Measurements from ENCODE around the gene AP1S3. TPM values are rescaled to one million over a fixed set of nuclear protein-coding genes. Genes with fewer than 3 reads are reported as not detected.
"Not testable (repeated sequence)": the region's sequence is repeated elsewhere in the genome, so short reads cannot be mapped to it uniquely, and the experiment has no call there.

The AP1S3 gene
- total and polyA plus RNA-seq, 5 donors from 2014 or later: 0.88 to 3.7 (median 2.1) TPM

DNA sequence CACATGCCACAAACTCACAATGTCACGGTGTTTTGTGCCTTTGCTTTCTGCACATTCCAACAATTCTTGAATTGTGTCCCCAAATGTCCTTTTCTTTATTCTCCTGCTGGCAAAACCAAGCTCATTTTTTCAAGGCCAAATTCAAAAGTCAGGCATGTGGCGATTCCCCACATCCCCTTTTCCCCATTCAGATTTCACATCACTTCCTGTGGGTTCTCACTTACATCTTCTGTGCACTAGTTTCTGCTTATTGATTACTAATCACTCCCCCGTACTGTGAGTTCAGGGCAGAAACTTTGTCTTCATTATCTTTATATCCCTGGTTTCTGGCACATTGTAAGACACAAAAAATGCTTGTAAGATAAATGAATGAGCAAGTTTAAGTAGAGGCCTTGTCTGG lies 69.2 kb downstream of the AP1S3 start:
- Histone ChIP-seq H3K4me3 (ENCODE audit: low read depth, low read length) (no peak overlapping the region), H3K4me1 (ENCODE audit: control insufficient read depth, insufficient read depth, low read length, poor library complexity, severe bottlenecking) (no peaks in the 10 kb centered on the region), H3K27ac (ENCODE audit: insufficient read depth, low read length, poor library complexity, severe bottlenecking) (no peak overlapping the region), H3K36me3 (ENCODE audit: control insufficient read depth, insufficient read depth, low read length) (no peaks in the 10 kb centered on the region), H3K9me3 (ENCODE audit: control insufficient read depth in 2 of 2, low read length in 2 of 2) (no peaks in the 10 kb centered on the region), H3K27me3 (ENCODE audit: control insufficient read depth, insufficient read depth, low read length) (no peaks in the 10 kb centered on the region)
- no peak for ATAC-seq (ENCODE audit: low read depth in 2 of 2)
- Mint-ChIP-seq H3K36me3 (peaks cover 9% of the 10 kb centered on the region), H3K27me3 (no peaks in the 10 kb centered on the region), H3K27ac (no peak overlapping the region), H3K9me3 (peaks cover 0 to 4% (median 0%) of the 10 kb centered on the region in 7 donors), H3K4me3 (no peak overlapping the region), H3K4me1 (peaks cover 0 to 3% (median 0%) of the 10 kb centered on the region in 4 donors)
- DNase-seq: no peak

DNA sequence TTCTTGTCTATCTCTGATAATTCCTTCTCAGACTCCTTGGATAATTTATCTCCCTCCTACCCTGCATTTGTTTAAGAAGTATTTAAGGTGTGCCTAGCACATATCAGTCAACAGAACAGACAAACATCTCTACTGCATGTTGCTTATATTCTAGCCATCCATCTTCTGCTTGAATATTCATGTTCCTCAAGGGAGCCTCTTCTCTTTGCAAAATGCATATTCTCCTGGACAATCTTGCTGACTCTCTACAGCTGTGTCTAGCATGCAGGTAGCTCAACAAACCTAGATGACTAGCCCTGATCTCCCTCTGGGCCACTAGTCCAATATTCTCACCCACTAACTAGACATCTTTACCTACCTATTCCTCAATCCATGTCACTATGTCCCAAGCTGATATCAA lies 70.0 kb downstream of the AP1S3 start:
- no peak overlapping the region for H3K4me3 ChIP-seq (ENCODE audit: low read depth, low read length)
- Mint-ChIP-seq H3K4me1 (peaks cover 0 to 3% (median 0%) of the 10 kb centered on the region in 4 donors), H3K9me3 (peaks cover 0 to 4% (median 0%) of the 10 kb centered on the region in 7 donors), H3K4me3 (no peak overlapping the region), H3K36me3 (peaks cover 9% of the 10 kb centered on the region), H3K27ac (no peak overlapping the region), H3K27me3 (no peaks in the 10 kb centered on the region)
- no peak for DNase-seq
- H3K27ac ChIP-seq (ENCODE audit: insufficient read depth, low read length, poor library complexity, severe bottlenecking): no peak overlapping the region
- no peaks in the 10 kb centered on the region for H3K27me3 ChIP-seq (ENCODE audit: control insufficient read depth, insufficient read depth, low read length)
- H3K36me3 ChIP-seq (ENCODE audit: control insufficient read depth, insufficient read depth, low read length): no peaks in the 10 kb centered on the region
- no peaks in the 10 kb centered on the region for H3K4me1 ChIP-seq (ENCODE audit: control insufficient read depth, insufficient read depth, low read length, poor library complexity, severe bottlenecking)
- ATAC-seq (ENCODE audit: low read depth in 2 of 2): no peak
- H3K9me3 ChIP-seq (ENCODE audit: control insufficient read depth in 2 of 2, low read length in 2 of 2): no peaks in the 10 kb centered on the region

DNA sequence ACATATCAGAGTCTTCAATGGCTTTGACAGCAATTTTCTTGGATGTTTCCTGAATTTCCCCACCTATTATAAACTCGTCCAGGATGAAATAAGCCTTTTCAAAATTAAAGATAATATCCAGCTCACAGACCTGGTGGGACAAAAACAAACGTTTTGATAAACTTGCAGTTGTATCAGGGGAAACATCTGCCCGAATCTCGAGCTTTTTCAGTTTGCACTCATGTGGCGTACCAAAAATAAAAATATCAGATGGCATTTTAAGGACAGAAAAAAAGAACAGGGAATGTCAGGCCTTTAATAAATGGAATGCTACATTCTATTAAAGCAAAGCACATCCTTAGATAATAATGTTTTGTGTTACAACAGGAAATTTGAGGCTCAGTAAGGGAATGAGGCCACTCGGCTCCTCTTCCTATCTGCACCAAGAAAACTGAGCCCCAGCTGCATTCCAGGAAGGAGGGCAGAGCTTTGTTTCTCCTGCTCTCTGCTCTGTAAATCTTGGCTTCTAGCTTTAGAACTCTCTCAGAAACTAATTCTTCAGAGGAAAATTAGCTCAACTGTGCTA lies 72.1 kb downstream of the AP1S3 start:
- peaks cover 6% of the 10 kb centered on the region for H3K36me3 Mint-ChIP-seq
- H3K4me3 Mint-ChIP-seq: no peak overlapping the region
- ATAC-seq (ENCODE audit: low read depth in 2 of 2): no peak
- Histone ChIP-seq H3K4me1 (ENCODE audit: control insufficient read depth, insufficient read depth, low read length, poor library complexity, severe bottlenecking) (no peaks in the 10 kb centered on the region), H3K36me3 (ENCODE audit: control insufficient read depth, insufficient read depth, low read length) (no peaks in the 10 kb centered on the region), H3K27me3 (ENCODE audit: control insufficient read depth, insufficient read depth, low read length) (no peaks in the 10 kb centered on the region), H3K9me3 (ENCODE audit: control insufficient read depth in 2 of 2, low read length in 2 of 2) (no peaks in the 10 kb centered on the region), H3K4me3 (ENCODE audit: low read depth, low read length) (no peak overlapping the region), H3K27ac (ENCODE audit: insufficient read depth, low read length, poor library complexity, severe bottlenecking) (no peak overlapping the region)
- DNase-seq: no peak
- peaks cover 3 to 14% (median 9%) of the 10 kb centered on the region in 4 donors for H3K4me1 Mint-ChIP-seq
- no peak overlapping the region for H3K27ac Mint-ChIP-seq
- no peaks in the 10 kb centered on the region for H3K27me3 Mint-ChIP-seq
- H3K9me3 Mint-ChIP-seq: peaks cover 0 to 4% (median 0%) of the 10 kb centered on the region in 7 donors

DNA sequence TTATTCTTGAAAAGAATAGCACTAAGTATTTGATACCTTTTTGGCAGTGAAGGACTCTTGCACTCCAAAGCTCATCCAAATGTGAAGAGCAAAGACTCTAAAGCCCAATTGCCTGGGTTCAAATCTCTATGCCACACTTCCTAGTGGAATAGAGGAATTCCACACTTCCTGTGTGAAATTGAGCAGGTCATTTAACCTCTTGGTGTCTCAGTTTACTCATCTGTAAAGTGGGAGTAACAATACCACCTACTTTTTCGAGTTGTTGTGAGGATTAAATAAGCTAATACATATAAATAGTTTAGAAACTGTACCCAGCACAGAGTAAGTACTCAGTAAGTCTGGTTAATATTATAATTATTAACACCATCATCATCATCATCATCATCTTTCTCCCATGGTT lies 72.6 kb downstream of the AP1S3 start:
- Histone ChIP-seq H3K36me3 (ENCODE audit: control insufficient read depth, insufficient read depth, low read length) (no peaks in the 10 kb centered on the region), H3K4me3 (ENCODE audit: low read depth, low read length) (no peak overlapping the region), H3K9me3 (ENCODE audit: control insufficient read depth in 2 of 2, low read length in 2 of 2) (no peaks in the 10 kb centered on the region), H3K27ac (ENCODE audit: insufficient read depth, low read length, poor library complexity, severe bottlenecking) (no peak overlapping the region), H3K27me3 (ENCODE audit: control insufficient read depth, insufficient read depth, low read length) (no peaks in the 10 kb centered on the region), H3K4me1 (ENCODE audit: control insufficient read depth, insufficient read depth, low read length, poor library complexity, severe bottlenecking) (no peaks in the 10 kb centered on the region)
- Mint-ChIP-seq H3K27ac (no peak overlapping the region), H3K36me3 (peaks cover 6% of the 10 kb centered on the region), H3K4me3 (no peak overlapping the region), H3K27me3 (no peaks in the 10 kb centered on the region), H3K9me3 (peaks cover 0 to 4% (median 0%) of the 10 kb centered on the region in 7 donors), H3K4me1 (peaks cover 3 to 14% (median 9%) of the 10 kb centered on the region in 4 donors)
- ATAC-seq (ENCODE audit: low read depth in 2 of 2): no peak
- no peak for DNase-seq

DNA sequence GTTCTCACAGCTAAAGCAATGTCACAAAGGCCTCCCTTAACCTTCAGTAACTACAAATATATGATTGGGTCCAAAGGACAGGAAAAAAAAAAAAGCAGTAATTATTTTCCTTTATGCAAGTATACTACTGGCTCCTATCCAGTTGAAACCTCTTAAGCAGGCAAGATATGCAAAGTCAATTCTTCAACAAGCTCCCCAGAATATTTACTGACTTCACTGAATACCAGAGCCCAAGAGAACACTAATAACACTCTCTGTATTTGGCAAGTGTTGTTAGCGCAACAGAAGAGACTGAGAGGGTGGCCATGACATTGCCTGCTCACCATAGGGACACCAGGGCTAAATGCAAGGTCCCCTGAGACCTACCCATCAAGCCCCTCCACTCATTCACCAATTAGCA lies 74.5 kb downstream of the AP1S3 start:
- no peaks in the 10 kb centered on the region for H3K9me3 ChIP-seq (ENCODE audit: control insufficient read depth in 2 of 2, low read length in 2 of 2)
- H3K27me3 Mint-ChIP-seq: no peaks in the 10 kb centered on the region
- no peak for ATAC-seq (ENCODE audit: low read depth in 2 of 2)
- H3K27ac Mint-ChIP-seq: peak overlapping the region in 1 of 3 donors; percentile 26
- H3K4me3 ChIP-seq (ENCODE audit: low read depth, low read length): no peak overlapping the region
- H3K27ac ChIP-seq (ENCODE audit: insufficient read depth, low read length, poor library complexity, severe bottlenecking): no peak overlapping the region
- H3K36me3 Mint-ChIP-seq: peaks cover 5% of the 10 kb centered on the region
- H3K4me1 Mint-ChIP-seq: peaks cover 1 to 14% (median 9%) of the 10 kb centered on the region in 4 donors
- no peak for DNase-seq
- no peaks in the 10 kb centered on the region for H3K36me3 ChIP-seq (ENCODE audit: control insufficient read depth, insufficient read depth, low read length)
- H3K4me3 Mint-ChIP-seq: no peak overlapping the region
- no peaks in the 10 kb centered on the region for H3K4me1 ChIP-seq (ENCODE audit: control insufficient read depth, insufficient read depth, low read length, poor library complexity, severe bottlenecking)
- H3K9me3 Mint-ChIP-seq: peaks cover 0 to 4% (median 0%) of the 10 kb centered on the region in 7 donors
- no peaks in the 10 kb centered on the region for H3K27me3 ChIP-seq (ENCODE audit: control insufficient read depth, insufficient read depth, low read length)

DNA sequence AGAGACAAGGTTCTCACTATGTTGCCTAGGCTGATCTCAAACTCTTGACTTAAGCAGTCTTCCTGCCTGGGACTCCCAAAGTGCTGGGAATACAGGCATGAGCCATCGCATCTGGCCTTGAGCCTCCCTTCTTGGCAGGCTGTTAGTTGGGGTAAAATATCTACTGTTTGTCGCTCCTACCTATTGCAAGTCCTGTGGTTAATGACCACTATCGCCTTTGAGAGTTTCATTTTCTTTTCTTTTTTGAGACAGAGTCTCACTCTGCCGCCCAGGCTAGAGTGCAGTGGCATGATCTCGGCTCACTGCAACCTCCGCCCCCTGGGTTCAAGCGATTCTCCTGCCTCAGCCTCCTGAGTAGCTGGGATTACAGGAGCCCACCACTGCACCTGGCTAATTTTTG lies 75.6 kb downstream of the AP1S3 start:
- H3K27ac Mint-ChIP-seq; H3K4me1 ChIP-seq (ENCODE audit: control insufficient read depth, insufficient read depth, low read length, poor library complexity, severe bottlenecking); H3K4me3 ChIP-seq (ENCODE audit: low read depth, low read length); H3K9me3 ChIP-seq (ENCODE audit: control insufficient read depth in 2 of 2, low read length in 2 of 2); H3K27ac ChIP-seq (ENCODE audit: insufficient read depth, low read length, poor library complexity, severe bottlenecking); H3K36me3 ChIP-seq (ENCODE audit: control insufficient read depth, insufficient read depth, low read length); H3K36me3 Mint-ChIP-seq; DNase-seq; H3K4me3 Mint-ChIP-seq; ATAC-seq (ENCODE audit: low read depth in 2 of 2); H3K27me3 Mint-ChIP-seq; H3K27me3 ChIP-seq (ENCODE audit: control insufficient read depth, insufficient read depth, low read length); H3K9me3 Mint-ChIP-seq: not testable (repeated sequence)
- H3K4me1 Mint-ChIP-seq: peaks cover 0 to 14% (median 9%) of the 10 kb centered on the region in 4 donors

DNA sequence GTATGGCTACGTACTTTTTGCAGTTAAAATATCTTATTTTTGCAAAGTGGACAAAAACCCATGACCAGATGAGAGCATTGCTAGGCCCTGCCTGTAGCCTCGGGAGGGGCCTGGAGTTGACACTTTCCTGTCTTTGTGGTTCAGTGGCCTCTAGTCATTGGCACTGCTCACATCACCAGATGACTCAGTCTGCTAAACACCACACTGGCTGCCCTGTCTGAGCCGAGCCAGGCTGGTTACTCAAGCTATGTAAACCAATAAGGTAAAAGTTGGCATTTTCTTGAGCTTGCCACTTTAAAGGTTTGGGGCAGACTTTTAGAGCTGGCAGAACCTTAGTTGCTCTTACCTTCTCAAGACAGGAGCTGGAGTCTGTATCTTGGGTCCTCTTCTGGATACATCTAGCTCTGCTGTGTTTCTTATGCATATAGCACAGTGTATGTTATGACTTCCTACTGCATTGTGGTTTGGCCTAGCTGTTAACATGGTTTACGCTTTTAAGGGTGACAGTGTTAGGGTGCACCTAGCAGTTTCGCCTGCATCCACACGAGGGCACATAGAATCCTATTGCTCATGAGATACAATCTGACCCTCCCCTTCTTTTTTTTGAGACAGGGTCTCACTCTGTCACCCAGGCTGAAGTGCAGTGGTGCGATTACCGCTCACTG lies 76.4 kb downstream of the AP1S3 start:
- no peaks in the 10 kb centered on the region for H3K9me3 ChIP-seq (ENCODE audit: control insufficient read depth in 2 of 2, low read length in 2 of 2)
- H3K9me3 Mint-ChIP-seq: no peaks in the 10 kb centered on the region
- H3K36me3 ChIP-seq (ENCODE audit: control insufficient read depth, insufficient read depth, low read length): no peaks in the 10 kb centered on the region
- no peaks in the 10 kb centered on the region for H3K27me3 Mint-ChIP-seq
- H3K4me3 ChIP-seq (ENCODE audit: low read depth, low read length): no peak overlapping the region
- H3K4me1 Mint-ChIP-seq: peaks cover 2 to 14% (median 9%) of the 10 kb centered on the region in 4 donors
- DNase-seq (peak in 2 of 3 donors; percentile 19 to 67), ATAC-seq (ENCODE audit: low read depth in 2 of 2) (peak; percentile 77 to 81)
- H3K27ac Mint-ChIP-seq: peak overlapping the region in 1 of 3 donors; percentile 48
- no peak overlapping the region for H3K27ac ChIP-seq (ENCODE audit: insufficient read depth, low read length, poor library complexity, severe bottlenecking)
- no peaks in the 10 kb centered on the region for H3K4me1 ChIP-seq (ENCODE audit: control insufficient read depth, insufficient read depth, low read length, poor library complexity, severe bottlenecking)
- no peak overlapping the region for H3K4me3 Mint-ChIP-seq
- no peaks in the 10 kb centered on the region for H3K36me3 Mint-ChIP-seq
- no peaks in the 10 kb centered on the region for H3K27me3 ChIP-seq (ENCODE audit: control insufficient read depth, insufficient read depth, low read length)
